Calu3 (cell line): ENCODE results near the gene FILIP1L. TPM values are rescaled to one million over a fixed set of nuclear protein-coding genes. Genes with fewer than 3 reads are reported as not detected.
A peak's percentile ranks its signal among the peaks of the same experiment; 100 is the strongest.

ENCODE experiments used
- BruUV-seq: library from RNA; stranded (reverse); fragments of 400-500 nt; replicated peaks from 2 replicates; lab custom pipeline; 2021; lab: Mats Ljungman, UMichigan
- CTCF ChIA-PET: fragments of 300-600 bp; sonication (Branson Sonifier 250); formaldehyde crosslinking; loops from one replicate; lab custom pipeline; 2022; ENCODE audit warnings: antibody characterized with exemption; lab: Charles Lee
- DNase-seq: peaks from one replicate; pipeline ENCODE4 v3.0.0; 2022
- H3K27ac Mint-ChIP-seq: one replicate; pipeline ENCODE4 v1.8.0; 2022; ENCODE audit warnings: mixed read lengths; ENCODE audit not compliant: unreplicated experiment
- H3K27me3 Mint-ChIP-seq: one replicate; pipeline ENCODE4 v1.8.0; 2022; ENCODE audit warnings: mixed read lengths; ENCODE audit not compliant: unreplicated experiment
- H3K36me3 Mint-ChIP-seq: one replicate; pipeline ENCODE4 v1.8.0; 2022; ENCODE audit warnings: mild to moderate bottlenecking, moderate library complexity, mixed read lengths; ENCODE audit not compliant: insufficient read depth, unreplicated experiment
- H3K4me1 Mint-ChIP-seq: one replicate; pipeline ENCODE4 v1.8.0; 2022; ENCODE audit warnings: mild to moderate bottlenecking, low read depth, mixed read lengths; ENCODE audit not compliant: unreplicated experiment
- H3K4me3 Mint-ChIP-seq: one replicate; pipeline ENCODE4 v1.8.0; 2022; ENCODE audit warnings: mild to moderate bottlenecking, low read depth, moderate library complexity, mixed read lengths; ENCODE audit not compliant: unreplicated experiment
- H3K9me3 Mint-ChIP-seq: one replicate; pipeline ENCODE4 v1.8.0; 2022; ENCODE audit warnings: low read depth, mixed read lengths; ENCODE audit not compliant: unreplicated experiment
- CTCF ChIP-seq: fragments of 200-600 bp; IDR thresholded peaks from one replicate; pipeline ENCODE4 v1.8.0; 2022; ENCODE audit warnings: antibody characterized with exemption; ENCODE audit not compliant: unreplicated experiment
- intact Hi-C: fragments of 100-400 bp; cut with micrococcal nuclease; formaldehyde crosslinking; loops from one replicate; pipeline ENCODE4 v1.10.0; 2022; ENCODE audit not compliant: unreplicated experiment
- total RNA-seq: library from RNA; stranded (reverse); gene quantifications from 2 replicates; pipeline ENCODE4 v1.2.3, GENCODE V29; 2022

The FILIP1L gene
- total RNA-seq, 1 experiment from 2014 or later, result 5.2 TPM

- H3K4me3 Mint-ChIP-seq, result no peak overlapping the region
- no peak for TF ChIP-seq CTCF
- intact Hi-C loops, result no loop called here
- DNase-seq, result no peak
- H3K27me3 Mint-ChIP-seq, result no peaks in the 10 kb centered on the region
- BruUV-seq, result no TSS peak
- CTCF ChIA-PET, result interaction anchor here (1.0 to 1.6 kb wide), 3 partner anchors 18 to 160 kb away, joined by 3 to 4 read pairs (median 4); no protein-coding TSS in a partner anchor
- H3K4me1 Mint-ChIP-seq, result peaks cover 60% of the 10 kb centered on the region
- no peaks in the 10 kb centered on the region for H3K36me3 Mint-ChIP-seq
- no peaks in the 10 kb centered on the region for H3K9me3 Mint-ChIP-seq
- H3K27ac Mint-ChIP-seq, result no peak overlapping the region
Measured at GRCh38 chr3:100003609-100004503, 110.4 kb downstream of the FILIP1L start.

GRCh38 chr3:100002599-100003350 is 111.5 kb downstream of the FILIP1L start:
- peak; percentile 58 for DNase-seq
- no peak overlapping the region for H3K4me3 Mint-ChIP-seq
- no peaks in the 10 kb centered on the region for H3K27me3 Mint-ChIP-seq
- CTCF ChIA-PET, result interaction anchor here (0.8 to 1.7 kb wide), 10 partner anchors 17 to 251 kb away, joined by 3 to 7 read pairs (median 4); no protein-coding TSS in a partner anchor
- no peaks in the 10 kb centered on the region for H3K9me3 Mint-ChIP-seq
- no peak for TF ChIP-seq CTCF
- H3K4me1 Mint-ChIP-seq, result peaks cover 54% of the 10 kb centered on the region
- no peaks in the 10 kb centered on the region for H3K36me3 Mint-ChIP-seq
- BruUV-seq, result no TSS peak
- H3K27ac Mint-ChIP-seq, result peak overlapping the region; percentile 66
- intact Hi-C loops, result no loop called here

- Mint-ChIP-seq H3K27me3 (no peaks in the 10 kb centered on the region), H3K27ac (no peak overlapping the region), H3K36me3 (no peaks in the 10 kb centered on the region), H3K4me3 (no peak overlapping the region), H3K4me1 (peaks cover 44% of the 10 kb centered on the region), H3K9me3 (peaks cover 4% of the 10 kb centered on the region)
- CTCF ChIA-PET, result interaction anchor here (0.8 to 1.7 kb wide), 3 partner anchors 46 to 158 kb away, joined by 4 to 7 read pairs (median 4); no protein-coding TSS in a partner anchor
- no TSS peak for BruUV-seq
- intact Hi-C loops, result no loop called here
- no peak for DNase-seq
- TF ChIP-seq CTCF, result no peak
Measured at GRCh38 chr3:100001526-100002270, 112.6 kb downstream of the FILIP1L start.

- intact Hi-C loops, result no loop called here
- Mint-ChIP-seq H3K9me3 (peaks cover 7% of the 10 kb centered on the region), H3K36me3 (no peaks in the 10 kb centered on the region), H3K27me3 (no peaks in the 10 kb centered on the region), H3K4me1 (peaks cover 38% of the 10 kb centered on the region), H3K4me3 (no peak overlapping the region), H3K27ac (no peak overlapping the region)
- CTCF ChIA-PET, result interaction anchor here (0.6 kb wide), 1 partner anchor 185 kb away, joined by 3 read pairs; no protein-coding TSS in a partner anchor
- DNase-seq, result no peak
- TF ChIP-seq CTCF, result no peak
- BruUV-seq, result no TSS peak
Measured at GRCh38 chr3:100001083-100001482, 113.2 kb downstream of the FILIP1L start.
